Astrocyte (in vitro differentiated cells and primary cell): ENCODE data around the gene CD82.

Experiments used
- CTCF ChIP-seq: IDR thresholded peaks from 2 replicates; pipeline ENCODE4 v1.5.1; 2011; ENCODE audit warnings: low read depth, mild to moderate bottlenecking, inconsistent platforms, low read length, moderate library complexity; ENCODE audit not compliant: insufficient read depth
- EZH2 ChIP-seq: IDR thresholded peaks from 2 replicates; pipeline ENCODE4 v1.6.1; 2012; ENCODE audit warnings: mild to moderate bottlenecking, low read length, inconsistent platforms; ENCODE audit not compliant: insufficient read depth

DNA sequence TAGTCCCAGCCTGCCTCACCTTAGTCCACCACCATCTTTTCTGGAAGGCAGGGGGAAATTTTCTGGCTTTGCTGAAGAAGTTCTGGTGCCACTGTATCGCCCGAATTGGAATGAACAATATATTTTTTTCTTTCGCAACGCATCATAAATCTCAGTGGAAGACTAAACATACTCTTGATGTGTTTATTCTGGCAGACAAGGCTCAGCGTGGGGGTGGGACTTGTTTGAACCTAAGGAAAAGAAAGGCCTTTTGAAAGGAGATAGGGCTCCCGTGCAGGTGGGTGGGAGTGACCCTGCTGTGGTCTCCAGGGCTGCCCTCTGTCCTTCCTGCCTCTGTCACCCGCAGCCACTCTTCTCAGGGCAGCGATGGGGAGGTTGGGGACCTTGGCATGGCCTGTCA is 42.5 kb downstream of the CD82 start:
- no peak for TF ChIP-seq CTCF
- TF ChIP-seq EZH2, result no peak
